ENCODE measurements around the gene AOC3. TPM values are rescaled to one million over a fixed set of nuclear protein-coding genes. Genes with fewer than 3 reads are reported as not detected.

The AOC3 gene
- total and polyA plus RNA-seq, 2 of the 13 experiments (the other 11 are each of a cell fraction or from before 2014, with no cell fraction given) = 8.7 to 51.7 TPM

DNA sequence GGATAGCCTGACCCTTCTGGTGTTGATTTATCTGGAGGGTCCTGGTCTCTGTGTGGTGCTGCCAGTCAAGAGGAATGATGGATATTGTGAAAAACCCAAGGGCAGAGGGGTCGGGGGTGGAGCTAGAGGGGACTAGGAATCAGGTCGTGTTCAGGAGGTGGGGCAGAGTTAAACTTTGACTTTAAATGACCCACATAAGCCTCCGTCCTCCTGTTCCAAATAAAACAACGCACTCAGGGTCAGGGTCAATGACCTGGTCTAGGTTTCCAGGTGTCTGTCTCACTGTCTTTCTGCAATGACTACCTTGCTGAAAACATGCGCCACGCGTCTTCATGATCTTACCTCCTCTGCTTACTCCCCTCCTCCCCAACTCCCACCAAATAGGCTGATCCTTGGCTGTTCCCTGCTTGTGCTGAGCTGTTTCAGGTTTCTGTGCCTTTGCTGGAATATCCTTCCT lies 14.7 kb downstream of the AOC3 start (continued):
- TF ChIP-seq PRDM4 (CRISPR knock-in tag; IDR thresholded peaks at IDR 0.05; ENCODE audit: borderline replicate concordance) (no peak), HDAC2 (CRISPR knock-in tag; IDR thresholded peaks at IDR 0.05) (peak; percentile 82), GATAD2A (CRISPR knock-in tag; IDR thresholded peaks at IDR 0.05) (peak; percentile 89), MEF2D (CRISPR knock-in tag; IDR thresholded peaks at IDR 0.05) (peak; percentile 87), HMGXB4 (CRISPR knock-in tag; IDR thresholded peaks at IDR 0.05; ENCODE audit: borderline replicate concordance in 1 of 2, low read depth in 1 of 2) (peak in 1 of 2 experiments; percentile 37; a peak in 1 of 4 replicates), ZBTB34 (CRISPR knock-in tag; IDR thresholded peaks at IDR 0.05) (0 out of 2 replicates have a peak, but pooled peaks have one; percentile 39), NR2F2 (IDR thresholded peaks at IDR 0.05; ENCODE audit: borderline replicate concordance, low read depth) (peak; percentile 97), ZBTB43 (CRISPR knock-in tag; conservative IDR thresholded peaks at IDR 0.05) (no peak), ZNF44 (CRISPR knock-in tag; IDR thresholded peaks at IDR 0.05) (no peak), SMC3 (IDR thresholded peaks at IDR 0.05; ENCODE audit: low read length) (0 out of 2 replicates have a peak, but pooled peaks have one; percentile 0), SALL1 (CRISPR knock-in tag; IDR thresholded peaks at IDR 0.05) (peak; percentile 79), SOX5 (CRISPR knock-in tag; IDR thresholded peaks at IDR 0.05; ENCODE audit: borderline replicate concordance) (peak; percentile 71; the same call in 1 of the 2 replicates), ARID5B (CRISPR knock-in tag; IDR thresholded peaks at IDR 0.05) (peak; percentile 87), ZSCAN30 (CRISPR knock-in tag; IDR thresholded peaks at IDR 0.05) (no peak), DR1 (CRISPR knock-in tag; IDR thresholded peaks at IDR 0.05) (no peak), ZNF260 (CRISPR knock-in tag; IDR thresholded peaks at IDR 0.05; ENCODE audit: borderline replicate concordance, low read depth) (no peak), ZNF292 (CRISPR knock-in tag; IDR thresholded peaks at IDR 0.05; ENCODE audit: borderline replicate concordance, low read depth) (peak; percentile 63; the same call in 1 of the 2 replicates), MAX (IDR thresholded peaks at IDR 0.05) (peak; percentile 70)

All from HepG2 (cell line).